HG02678 (cell line): ENCODE measurements around the gene STK25.

Experiments used
- ATAC-seq: cut with Tn5 transposase; IDR thresholded peaks from one replicate; pipeline ENCODE4 v1.9.1; 2021; ENCODE audit warnings: mild to moderate bottlenecking, moderate library complexity; ENCODE audit not compliant: unreplicated experiment

STK25 gene

DNA sequence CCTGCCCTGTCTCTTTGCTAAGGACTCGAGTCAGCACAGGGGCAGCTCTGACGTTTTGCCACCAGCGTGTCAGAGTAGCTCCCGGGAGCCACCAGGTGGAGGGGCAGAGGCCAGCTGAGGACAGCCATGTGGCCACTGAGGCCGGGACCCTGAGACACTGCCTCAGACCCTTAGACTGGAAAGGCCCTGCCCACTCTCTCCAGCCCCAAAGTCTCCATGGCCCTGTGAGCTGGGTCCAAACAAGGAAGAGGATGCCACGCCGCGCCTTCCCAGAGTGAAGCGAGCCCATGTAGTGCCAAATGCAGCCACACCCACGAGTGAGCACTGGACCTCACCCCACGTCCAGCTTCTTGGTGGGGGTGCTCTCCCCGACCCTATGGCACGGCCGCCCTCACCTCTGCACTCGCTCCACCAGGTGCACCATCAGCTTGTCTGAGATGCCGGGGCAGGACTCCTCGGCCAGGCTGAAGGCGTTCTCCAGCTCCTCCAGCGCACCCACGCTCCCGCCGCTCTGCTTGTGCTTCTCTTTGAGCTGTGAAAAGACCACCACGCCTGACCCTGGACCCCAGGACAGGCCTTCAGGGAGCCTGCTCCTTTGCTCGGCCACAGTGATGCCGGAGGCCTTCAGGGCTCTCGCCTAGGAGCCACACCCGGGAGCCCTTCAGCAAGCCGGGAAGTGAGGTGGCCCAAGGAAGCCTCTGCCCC is 12.2 kb downstream of the STK25 start:
- no peak for ATAC-seq

- ATAC-seq, result no peak
These were observed 13.0 kb downstream of the STK25 start for GRCh38 chr2:241495172-241496002.

- no peak for ATAC-seq
These were observed 14.0 kb downstream of the STK25 start for GRCh38 chr2:241494311-241494908.

DNA sequence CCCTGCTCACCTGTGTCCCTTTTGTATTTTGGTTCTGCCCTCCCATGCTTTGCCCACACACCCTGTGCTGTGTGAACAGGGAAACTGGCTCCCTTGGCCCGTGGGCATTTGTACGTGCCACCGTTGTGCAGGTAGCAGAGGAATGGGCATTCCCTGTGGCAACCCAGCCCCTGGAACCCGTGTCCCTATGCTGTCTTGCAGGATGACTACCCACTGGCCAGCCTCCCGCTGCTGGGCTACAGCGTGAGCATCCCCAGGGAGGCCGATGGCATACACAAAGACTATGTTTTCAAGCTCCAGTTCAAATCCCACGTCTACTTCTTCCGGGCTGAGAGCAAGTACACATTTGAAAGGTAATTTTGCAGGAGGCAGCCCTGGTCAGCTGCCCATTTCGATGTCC is 15.3 kb downstream of the STK25 start:
- ATAC-seq, result no peak

GRCh38 chr2:241492174-241492565 is 16.2 kb downstream of the STK25 start:
- ATAC-seq, result no peak

- no peak for ATAC-seq
These were observed 16.7 kb downstream of the STK25 start for GRCh38 chr2:241491549-241492173.

DNA sequence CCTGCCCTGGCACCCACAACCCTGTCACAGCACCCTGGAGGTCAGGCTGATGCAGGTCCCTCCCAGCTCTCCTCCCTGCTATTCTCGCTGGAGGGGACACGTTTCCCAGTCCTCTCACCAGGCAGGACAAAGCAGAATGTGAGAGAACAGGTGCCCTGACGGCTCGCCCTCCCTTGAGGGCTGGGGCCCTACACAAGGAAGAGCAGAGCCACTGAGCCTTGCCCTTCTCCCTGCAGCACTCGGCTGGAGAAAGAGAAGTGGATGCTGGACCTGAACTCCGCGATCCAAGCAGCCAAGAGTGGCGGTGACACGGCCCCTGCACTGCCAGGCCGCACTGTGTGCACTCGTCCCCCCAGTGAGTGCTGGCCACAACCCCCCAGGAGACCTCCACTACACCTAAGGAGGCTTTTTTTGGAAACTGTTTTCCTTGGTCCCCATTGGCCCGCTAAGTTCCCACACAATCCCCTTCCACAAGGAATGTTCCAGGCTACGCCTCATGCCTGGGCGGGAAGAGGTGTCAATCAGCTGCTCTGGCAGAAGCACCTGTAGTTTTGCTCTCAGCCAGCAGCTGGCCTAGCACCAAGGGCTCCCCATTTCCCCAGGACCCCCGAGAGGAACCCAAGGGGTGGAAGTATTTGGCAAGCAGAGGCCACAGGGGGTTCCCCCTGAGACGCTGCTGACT is 17.4 kb downstream of the STK25 start:
- no peak for ATAC-seq

DNA sequence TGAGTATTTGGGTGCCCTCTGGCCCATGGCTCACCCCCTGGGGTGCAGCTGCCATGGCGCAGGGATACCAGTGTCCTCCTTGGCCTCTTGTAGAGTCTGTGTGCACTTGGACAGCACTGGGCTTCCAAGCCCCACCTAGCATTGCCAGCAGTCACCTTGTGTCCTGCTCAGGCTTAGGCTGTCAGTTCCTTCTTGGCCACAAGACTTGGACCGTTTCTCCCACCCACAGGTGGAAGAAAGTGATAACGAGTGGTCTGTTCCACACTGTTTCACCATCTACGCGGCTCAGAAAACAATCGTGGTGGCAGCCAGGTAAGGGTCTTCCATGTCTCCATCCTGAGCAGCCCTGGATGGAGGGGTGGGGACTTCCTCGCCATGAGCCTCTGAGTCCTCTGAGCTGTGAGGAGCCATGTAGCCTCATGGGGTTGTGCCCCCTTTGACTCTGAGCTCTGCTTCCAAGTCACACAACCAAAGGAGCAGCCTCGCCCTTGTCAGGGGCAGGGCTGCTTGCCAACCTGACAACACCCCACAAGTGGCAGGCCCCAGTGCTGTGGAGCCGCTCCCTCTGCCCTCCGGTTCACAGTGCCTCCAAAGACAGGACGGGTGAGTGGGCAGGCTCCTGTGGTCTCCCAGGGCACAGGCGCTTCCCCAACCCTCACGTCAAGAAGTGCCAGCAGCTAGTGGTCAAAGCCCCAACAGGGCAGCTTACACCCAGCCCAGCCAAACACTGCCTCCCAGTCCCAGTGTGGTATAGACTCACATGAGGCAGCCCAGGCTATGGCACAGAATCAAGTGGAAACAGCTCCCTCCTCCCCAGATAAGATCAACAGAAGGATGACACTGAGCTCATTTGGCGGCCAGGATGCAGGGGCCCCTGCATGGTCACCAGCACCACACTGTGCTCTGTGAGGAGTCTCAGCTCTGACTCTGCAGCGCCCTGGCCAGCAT is 18.4 kb downstream of the STK25 start:
- ATAC-seq, result no peak

DNA sequence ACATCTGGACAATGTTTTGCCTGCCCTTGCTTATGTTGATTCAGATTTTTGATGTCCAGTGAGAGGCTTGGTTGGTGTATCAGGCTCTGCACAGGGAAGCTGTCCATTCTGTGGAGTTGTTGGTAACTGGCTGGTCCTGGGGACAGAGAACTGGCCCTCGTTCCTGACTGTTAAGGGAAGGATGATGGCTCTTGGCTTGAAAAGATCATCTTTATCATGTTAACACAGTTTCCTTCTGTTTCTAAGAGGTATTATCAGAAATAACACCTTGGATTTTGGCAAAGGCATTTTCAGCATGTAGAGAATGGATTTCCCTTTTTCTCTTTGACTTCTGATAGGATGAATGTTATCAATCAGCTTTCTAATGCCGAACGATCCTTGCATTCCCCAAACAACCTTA is 19.3 kb downstream of the STK25 start:
- no peak for ATAC-seq

DNA sequence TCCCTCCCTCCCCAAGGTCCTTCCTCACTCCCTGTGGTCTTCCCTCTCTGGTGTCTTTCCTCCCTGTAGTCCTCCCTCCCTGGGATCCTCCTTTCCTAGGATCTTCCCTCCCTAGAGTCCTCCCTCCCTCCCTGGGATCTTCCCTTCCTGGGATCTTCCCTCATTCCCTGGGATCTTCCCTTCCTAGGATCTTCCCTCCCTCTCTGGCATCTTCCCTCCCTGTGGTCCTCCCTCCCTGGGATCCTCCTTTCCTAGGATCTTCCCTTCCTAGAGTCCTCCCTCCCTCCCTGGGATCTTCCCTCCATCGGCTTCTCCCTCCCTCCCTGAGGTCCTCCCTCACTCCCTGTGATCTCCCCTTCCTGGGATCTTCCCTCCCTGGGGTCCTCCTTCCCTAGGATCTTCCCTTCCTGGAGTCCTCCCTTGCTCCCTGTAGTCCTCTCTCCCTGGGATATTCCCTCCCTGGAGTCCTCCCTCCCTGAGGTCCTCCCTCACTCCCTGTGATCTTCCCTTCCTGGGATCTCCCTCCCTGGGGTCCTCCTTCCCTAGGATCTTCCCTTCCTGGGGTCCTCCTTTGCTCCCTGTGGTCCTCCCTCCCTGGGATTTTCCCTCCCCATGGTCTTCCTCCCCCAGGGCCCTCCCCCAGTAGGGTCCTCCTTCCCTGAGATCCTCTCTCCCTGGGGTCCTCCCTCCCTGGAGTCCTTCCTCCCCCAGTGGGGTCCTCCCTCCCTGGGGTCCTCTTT is 23.0 kb downstream of the STK25 start:
- ATAC-seq, result no peak

DNA sequence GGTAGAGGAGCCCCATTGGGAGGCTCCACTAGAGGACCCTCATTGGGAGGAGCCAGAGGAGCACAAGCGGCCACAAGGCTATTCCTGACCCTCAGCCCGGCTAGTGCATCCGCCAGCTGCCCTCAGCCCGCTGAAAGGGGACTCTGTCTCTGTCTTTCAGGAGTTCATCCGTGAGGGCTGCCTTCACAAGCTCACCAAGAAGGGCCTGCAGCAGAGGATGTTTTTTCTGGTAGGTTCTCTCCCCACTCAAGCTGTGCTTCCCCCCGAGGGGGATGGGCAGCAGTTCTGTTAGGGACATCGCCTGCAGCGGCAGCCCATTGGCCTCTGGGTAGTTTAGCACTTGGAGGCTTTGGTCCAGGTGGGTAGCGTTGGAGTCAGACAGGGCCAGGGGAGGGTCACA is 25.1 kb downstream of the STK25 start:
- ATAC-seq, result no peak

- ATAC-seq, result no peak
These were observed 26.0 kb downstream of the STK25 start for GRCh38 chr2:241482126-241482955.

DNA sequence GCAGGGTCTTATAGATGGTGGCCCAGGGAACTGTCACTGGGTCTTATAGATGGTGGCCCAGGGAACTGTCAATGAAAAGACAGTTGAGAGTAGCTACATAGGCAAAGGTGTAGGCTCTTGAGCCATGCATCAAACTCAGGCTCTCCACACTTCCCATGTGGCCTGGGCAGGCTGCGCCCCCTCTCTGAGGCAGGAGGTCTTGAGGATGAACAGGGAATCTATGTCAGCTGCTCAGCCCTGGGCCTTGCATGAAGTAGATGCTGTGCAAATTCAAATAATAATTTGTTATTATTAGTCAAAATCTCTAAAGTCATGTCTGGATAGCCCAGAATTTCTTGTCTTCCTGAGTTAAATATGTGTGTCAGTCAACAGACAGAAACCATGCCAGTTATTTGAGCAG is 26.7 kb downstream of the STK25 start:
- no peak for ATAC-seq

GRCh38 chr2:241479026-241479898 is 29.1 kb downstream of the STK25 start:
- no peak for ATAC-seq

GRCh38 chr2:241478166-241478565 is 30.2 kb downstream of the STK25 start:
- no peak for ATAC-seq

DNA sequence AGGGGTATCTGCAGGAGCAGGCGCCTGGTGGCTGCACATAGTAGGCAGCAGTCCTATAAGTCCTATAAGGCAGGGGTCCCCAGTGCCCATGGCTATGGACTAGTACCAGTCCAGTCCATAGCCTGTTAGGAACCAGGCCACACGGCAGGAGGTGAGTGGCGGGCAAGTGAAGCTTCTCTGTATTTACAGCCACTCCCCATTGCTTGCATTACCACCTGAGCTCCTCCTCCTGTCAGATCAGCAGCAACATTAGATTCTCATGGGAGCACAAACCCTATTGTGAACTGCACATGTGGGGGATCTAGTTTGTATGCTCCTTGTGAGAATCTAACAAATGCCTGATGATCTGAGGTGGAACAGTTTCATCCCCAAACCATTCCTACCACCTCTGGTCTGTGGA is 33.1 kb downstream of the STK25 start:
- no peak for ATAC-seq

DNA sequence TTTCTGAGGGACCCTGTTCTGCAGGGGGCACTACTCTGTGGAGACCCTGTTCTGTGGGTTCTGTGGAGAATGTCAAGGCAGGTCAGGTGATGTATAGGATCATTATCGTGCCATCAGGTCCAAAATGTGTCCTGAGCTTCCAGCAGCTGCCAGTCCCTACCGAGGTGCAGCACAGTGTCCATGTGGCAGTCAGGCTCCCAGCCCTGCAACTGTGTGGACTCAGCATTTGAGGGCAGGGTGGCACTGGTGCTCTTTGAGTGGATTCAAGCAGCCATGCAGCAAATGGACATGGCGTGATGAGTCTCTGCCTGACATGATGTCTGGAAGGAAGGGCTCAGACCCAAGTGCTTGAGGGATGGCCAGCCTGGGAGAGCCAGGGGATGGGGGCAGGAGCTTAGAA is 35.0 kb downstream of the STK25 start:
- no peak for ATAC-seq
